Neural progenitor cell (in vitro differentiated cells): Measurements from ENCODE around the gene QKI.
"Not testable (repeated sequence)": the region's sequence is repeated elsewhere in the genome, so short reads cannot be mapped to it uniquely, and the experiment has no call there.

Experiments used
- EZH2 ChIP-seq: fragments of 200-600 bp; sonication (generic); IDR thresholded peaks from 2 replicates; pipeline ENCODE4 v1.6.1; 2017; ENCODE audit warnings: antibody characterized with exemption, mild to moderate bottlenecking, moderate library complexity
- TF ChIP-seq, protein P1 (sequence below): fragments of 200-600 bp; sonication (generic); IDR thresholded peaks from 2 replicates; pipeline ENCODE4 v1.5.1; 2017; ENCODE audit warnings: antibody characterized with exemption, mild to moderate bottlenecking

DNA sequence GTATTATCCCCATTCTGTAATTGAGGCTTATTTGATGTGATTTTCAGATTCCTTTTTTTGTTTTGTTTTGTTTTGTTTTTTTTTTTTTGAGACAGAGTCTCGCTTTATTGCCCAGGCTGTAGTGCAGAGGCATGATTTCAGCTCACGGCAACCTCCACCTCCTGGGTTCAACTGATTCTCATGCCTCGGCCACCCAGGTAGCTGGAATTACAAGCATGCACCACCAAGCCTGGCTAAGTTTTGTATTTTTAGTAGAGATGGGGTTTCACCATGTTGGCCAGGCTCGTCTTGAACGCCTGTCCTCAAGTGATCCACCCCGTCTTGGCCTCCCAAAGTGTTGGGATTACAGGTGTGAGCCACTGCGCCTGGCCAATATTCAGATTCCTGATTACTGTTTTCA, 62.4 kb downstream of the QKI start:
- TF ChIP-seq, protein P1, sequence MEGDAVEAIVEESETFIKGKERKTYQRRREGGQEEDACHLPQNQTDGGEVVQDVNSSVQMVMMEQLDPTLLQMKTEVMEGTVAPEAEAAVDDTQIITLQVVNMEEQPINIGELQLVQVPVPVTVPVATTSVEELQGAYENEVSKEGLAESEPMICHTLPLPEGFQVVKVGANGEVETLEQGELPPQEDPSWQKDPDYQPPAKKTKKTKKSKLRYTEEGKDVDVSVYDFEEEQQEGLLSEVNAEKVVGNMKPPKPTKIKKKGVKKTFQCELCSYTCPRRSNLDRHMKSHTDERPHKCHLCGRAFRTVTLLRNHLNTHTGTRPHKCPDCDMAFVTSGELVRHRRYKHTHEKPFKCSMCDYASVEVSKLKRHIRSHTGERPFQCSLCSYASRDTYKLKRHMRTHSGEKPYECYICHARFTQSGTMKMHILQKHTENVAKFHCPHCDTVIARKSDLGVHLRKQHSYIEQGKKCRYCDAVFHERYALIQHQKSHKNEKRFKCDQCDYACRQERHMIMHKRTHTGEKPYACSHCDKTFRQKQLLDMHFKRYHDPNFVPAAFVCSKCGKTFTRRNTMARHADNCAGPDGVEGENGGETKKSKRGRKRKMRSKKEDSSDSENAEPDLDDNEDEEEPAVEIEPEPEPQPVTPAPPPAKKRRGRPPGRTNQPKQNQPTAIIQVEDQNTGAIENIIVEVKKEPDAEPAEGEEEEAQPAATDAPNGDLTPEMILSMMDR = not testable (repeated sequence)
- not testable (repeated sequence) for TF ChIP-seq EZH2
